WTC11 (cell line): ENCODE data around the gene UBL7. TPM values are rescaled to one million over a fixed set of nuclear protein-coding genes. Genes with fewer than 3 reads are reported as not detected.

ENCODE experiments used
- ATAC-seq: fragments of 200-7000 bp; cut with Tn5 transposase; 2 replicates; pipeline ENCODE4 v1.10.0; 2021; ENCODE audit warnings: mild to moderate bottlenecking, moderate library complexity
- CTCF ChIA-PET: fragments of 300-600 bp; sonication (Branson Sonifier 250); formaldehyde crosslinking; loops from one replicate; lab custom pipeline; 2021; ENCODE audit warnings: antibody characterized with exemption; lab: Charles Lee
- POLR2A ChIA-PET: fragments of 350-600 bp; sonication (Branson Sonifier 250); formaldehyde crosslinking; loops from one replicate; lab custom pipeline; 2021; ENCODE audit warnings: antibody characterized with exemption; lab: Charles Lee
- DNase-seq: peaks from one replicate; pipeline ENCODE4 v3.0.0; 2021; ENCODE audit warnings: low spot score
- H3K27ac Mint-ChIP-seq: 2 replicates; pipeline ENCODE4 v1.8.0; 2021; ENCODE audit warnings: mixed read lengths
- H3K27me3 Mint-ChIP-seq: 2 replicates; pipeline ENCODE4 v1.8.0; 2021; ENCODE audit warnings: low read depth, mild to moderate bottlenecking, moderate library complexity, mixed read lengths
- H3K36me3 Mint-ChIP-seq: 2 replicates; pipeline ENCODE4 v1.8.0; 2021; ENCODE audit warnings: mixed read lengths
- H3K4me1 Mint-ChIP-seq: 2 replicates; pipeline ENCODE4 v1.8.0; 2022; ENCODE audit warnings: mixed read lengths
- H3K4me3 Mint-ChIP-seq: 2 replicates; pipeline ENCODE4 v1.8.0; 2021; ENCODE audit warnings: mild to moderate bottlenecking, moderate library complexity, mixed read lengths
- H3K9me3 Mint-ChIP-seq: 2 replicates; pipeline ENCODE4 v1.8.0; 2021; ENCODE audit warnings: mixed read lengths
- CREM ChIP-seq: sonication (generic); formaldehyde crosslinking; IDR thresholded peaks from 2 replicates; pipeline ENCODE4 v1.8.1; 2022; ENCODE audit warnings: mild to moderate bottlenecking, missing genetic modification reagents, moderate library complexity
- FOXP1 ChIP-seq: sonication (generic); formaldehyde crosslinking; IDR thresholded peaks from 2 replicates; pipeline ENCODE4 v1.8.0; 2022; ENCODE audit warnings: missing genetic modification reagents, mild to moderate bottlenecking, moderate library complexity, borderline replicate concordance
- JUN ChIP-seq: sonication (generic); formaldehyde crosslinking; IDR thresholded peaks from 2 replicates; pipeline ENCODE4 v1.8.0; 2023; ENCODE audit warnings: mild to moderate bottlenecking, missing genetic modification reagents
- MXD4 ChIP-seq: fragments of 250-450 bp; sonication (Bioruptor Pico); IDR thresholded peaks from 2 replicates; pipeline ENCODE4 v1.8.0; 2021; ENCODE audit warnings: mild to moderate bottlenecking, moderate library complexity, borderline replicate concordance
- microRNA-seq: library from miRNA; unstranded; fragments of <30 nt; microRNA quantifications from one replicate; pipeline ENCODE4 v1.2.0, GENCODE V29; 2022; ENCODE audit warnings: borderline number of aligned reads
- total RNA-seq: library from RNA; stranded (reverse); gene quantifications from 3 replicates; pipeline ENCODE4 v1.2.3, GENCODE V29; 2021

Gene UBL7
- total RNA-seq, 1 experiment from 2014 or later, result 70.1 TPM

DNA sequence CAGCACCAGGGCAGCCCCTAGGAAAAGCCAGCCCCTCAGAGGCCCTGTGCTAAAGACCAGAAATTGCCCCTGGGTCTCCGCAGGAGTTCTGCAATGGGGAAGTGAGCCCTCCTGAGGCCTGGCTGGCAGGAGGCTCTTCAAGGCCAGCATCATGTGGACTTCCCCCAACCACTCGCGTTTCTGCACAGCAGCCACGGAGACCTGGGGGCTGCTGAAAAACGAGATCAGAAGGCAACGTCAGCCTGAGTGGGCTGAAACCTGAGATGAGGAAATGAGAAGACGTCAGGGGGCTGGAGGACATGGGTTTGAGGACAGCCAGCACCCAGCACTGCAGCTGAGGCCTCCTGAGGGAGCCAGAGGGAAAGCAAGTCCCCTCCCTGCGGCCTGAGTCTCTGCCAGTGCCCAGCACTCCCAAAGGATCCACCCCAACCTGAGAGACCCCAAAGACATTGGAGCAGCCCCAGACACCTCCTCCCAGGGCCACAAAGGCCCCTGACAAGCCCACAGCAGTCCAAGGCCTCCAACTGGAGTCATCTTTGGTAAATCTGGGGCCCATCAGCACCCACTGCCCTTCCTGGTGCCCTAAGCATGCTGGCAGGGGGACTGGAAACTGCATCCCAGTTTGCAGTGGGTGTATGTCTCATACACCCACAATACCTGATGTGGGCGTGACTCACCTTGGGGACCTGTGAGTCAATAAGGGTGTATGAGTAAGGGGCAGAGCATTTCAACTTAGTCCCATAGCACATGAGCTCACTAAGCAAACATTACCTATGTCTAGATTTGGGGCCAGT, 64.3 kb downstream of the UBL7 start:
- no peak for TF ChIP-seq FOXP1
- TF ChIP-seq CREM (CRISPR knock-in tag), result no peak
- Mint-ChIP-seq H3K36me3 (no peaks in the 10 kb centered on the region), H3K4me1 (peaks cover 16% of the 10 kb centered on the region), H3K27ac (no peak overlapping the region), H3K4me3 (no peak overlapping the region), H3K9me3 (no peaks in the 10 kb centered on the region), H3K27me3 (peaks cover 5% of the 10 kb centered on the region; the same call in 1 of the 2 replicates)
- ChIA-PET CTCF (interaction anchor here (0.6 to 2.7 kb wide), 3 partner anchors 13 to 22 kb away, joined by 3 to 7 read pairs (median 5); no protein-coding TSS in a partner anchor), POLR2A (no interaction called here)
- DNase-seq (no peak), ATAC-seq (peak; percentile 13)

DNA sequence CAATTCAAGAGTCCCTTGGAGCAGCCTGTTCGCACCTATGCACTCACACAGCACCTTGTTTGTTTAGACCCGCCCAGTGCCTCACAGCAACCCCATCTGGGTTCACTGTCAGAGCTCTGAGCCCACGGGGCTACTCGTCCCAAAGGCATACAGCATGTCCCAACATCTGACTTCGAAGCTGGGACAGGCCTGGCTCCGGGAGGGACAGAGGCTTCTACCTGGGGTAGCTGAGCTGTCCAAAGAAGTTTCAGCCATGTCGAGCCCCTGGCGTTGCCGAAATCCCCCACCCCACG, 64.9 kb downstream of the UBL7 start:
- ChIA-PET CTCF (interaction anchor here (0.6 to 2.7 kb wide), 3 partner anchors 14 to 22 kb away, joined by 3 to 7 read pairs (median 5); no protein-coding TSS in a partner anchor), POLR2A (no interaction called here)
- TF ChIP-seq MXD4 (CRISPR knock-in tag), result no peak
- no peak for TF ChIP-seq JUN (CRISPR knock-in tag)
- H3K4me1 Mint-ChIP-seq, result peaks cover 13% of the 10 kb centered on the region
- H3K36me3 Mint-ChIP-seq, result no peaks in the 10 kb centered on the region
- H3K27me3 Mint-ChIP-seq, result peaks cover 5% of the 10 kb centered on the region; the same call in 1 of the 2 replicates
- H3K27ac Mint-ChIP-seq, result no peak overlapping the region; the same call in 1 of the 2 replicates
- no peaks in the 10 kb centered on the region for H3K9me3 Mint-ChIP-seq
- no peak for DNase-seq
- no peak overlapping the region for H3K4me3 Mint-ChIP-seq
- ATAC-seq, result no peak

Small RNA genes within 50 kb of the gene (microRNA-seq; reads per million reads assigned to microRNA genes)
- not detected for gene MIR6881

Other genes starting within 250 kb of the UBL7 start
- gene CCDC33, start 224.8 kb downstream of the UBL7 start, total RNA-seq, result 5.6 to 10.6 TPM (median 6.1 TPM) in 3 replicates
- gene CYP11A1, start 93.5 kb downstream of the UBL7 start, total RNA-seq, result 3.4 to 4.1 TPM (median 3.8 TPM) in 3 replicates
- gene SEMA7A, start 27.2 kb downstream of the UBL7 start, total RNA-seq, result 13.7 to 17.9 TPM (median 14.2 TPM) in 3 replicates
- gene ARID3B, start 80.1 kb upstream of the UBL7 start, total RNA-seq, result 122 to 133 TPM (median 124 TPM) in 3 replicates
- 45.2 to 48.1 TPM (median 46.3 TPM) in 3 replicates for gene CLK3, start 154.7 kb upstream of the UBL7 start, total RNA-seq
- 45.6 to 54.7 TPM (median 50.6 TPM) in 3 replicates for gene EDC3, start 234.9 kb upstream of the UBL7 start, total RNA-seq